Measurements from ENCODE around the gene TBC1D16. TPM values are rescaled to one million over a fixed set of nuclear protein-coding genes. Genes with fewer than 3 reads are reported as not detected.

Gene TBC1D16
- total and polyA plus RNA-seq, 2 donors (not counting 1 experiment from before 2014, with no cell fraction given), result 8.3 to 30.4 TPM

- no peak overlapping the region for H3K4me2 ChIP-seq (ENCODE audit: extremely low read depth, insufficient read depth, low read length)
- no peak overlapping the region for H3K27ac ChIP-seq (ENCODE audit: insufficient read depth, low read length)
- TF ChIP-seq EZH2 (IDR thresholded peaks at IDR 0.05; ENCODE audit: low read length, missing control alignments), result no peak
- TF ChIP-seq CTCF (conservative IDR thresholded peaks at IDR 0.05 in 1 of 2, IDR thresholded peaks at IDR 0.05 in 1 of 2; ENCODE audit: low read depth in 1 of 2, low read length in 2 of 2), result no peak
- DNase-seq (ENCODE audit: low read depth in 2 of 2), result no peak
- no peaks in the 10 kb centered on the region for H3K79me2 ChIP-seq (ENCODE audit: control insufficient read depth, insufficient read depth, low read length)
- H3K4me1 ChIP-seq (ENCODE audit: control insufficient read depth, extremely low read depth, insufficient read depth, low read length), result peaks cover 29% of the 10 kb centered on the region
- H3K4me3 ChIP-seq (replicated peaks in 1 of 4; ENCODE audit: control extremely low read depth in 1 of 4, insufficient read depth in 1 of 4, low read depth in 3 of 4, low read length in 4 of 4), result no peak overlapping the region
- no peak overlapping the region for H3K9ac ChIP-seq (ENCODE audit: insufficient read depth, low read length)
- H3K27me3 ChIP-seq (ENCODE audit: control insufficient read depth, insufficient read depth, low read length), result no peaks in the 10 kb centered on the region
- H3K36me3 ChIP-seq (ENCODE audit: control insufficient read depth, insufficient read depth, low read length), result no peaks in the 10 kb centered on the region
- no peaks in the 10 kb centered on the region for H3K9me3 ChIP-seq (ENCODE audit: control insufficient read depth, insufficient read depth, low read depth, low read length)
- H4K20me1 ChIP-seq (ENCODE audit: control insufficient read depth, extremely low read depth, insufficient read depth, low read length), result no peaks in the 10 kb centered on the region
- H2AFZ ChIP-seq (ENCODE audit: low read length), result no peak overlapping the region
Measured at GRCh38 chr17:79990051-79990592, 45.5 kb downstream of the TBC1D16 start.

GRCh38 chr17:79989106-79989835, 46.4 kb downstream of the TBC1D16 start:
- H3K4me2 ChIP-seq (ENCODE audit: extremely low read depth, insufficient read depth, low read length), result no peak overlapping the region
- H3K4me1 ChIP-seq (ENCODE audit: control insufficient read depth, extremely low read depth, insufficient read depth, low read length), result peaks cover 29% of the 10 kb centered on the region
- no peak overlapping the region for H3K27ac ChIP-seq (ENCODE audit: insufficient read depth, low read length)

More at GRCh38 chr17:79989106-79989835, 46.4 kb downstream of the TBC1D16 start:
- no peak overlapping the region for H3K9ac ChIP-seq (ENCODE audit: insufficient read depth, low read length)
- H3K36me3 ChIP-seq (ENCODE audit: control insufficient read depth, insufficient read depth, low read length), result no peaks in the 10 kb centered on the region
- H3K79me2 ChIP-seq (ENCODE audit: control insufficient read depth, insufficient read depth, low read length), result no peaks in the 10 kb centered on the region
- no peak overlapping the region for H2AFZ ChIP-seq (ENCODE audit: low read length)
- H3K4me3 ChIP-seq (replicated peaks in 1 of 4; ENCODE audit: control extremely low read depth in 1 of 4, insufficient read depth in 1 of 4, low read depth in 3 of 4, low read length in 4 of 4), result no peak overlapping the region
- DNase-seq (ENCODE audit: low read depth in 2 of 2), result no peak
- no peak for TF ChIP-seq CTCF (conservative IDR thresholded peaks at IDR 0.05 in 1 of 2, IDR thresholded peaks at IDR 0.05 in 1 of 2; ENCODE audit: low read depth in 1 of 2, low read length in 2 of 2)
- TF ChIP-seq EZH2 (IDR thresholded peaks at IDR 0.05; ENCODE audit: low read length, missing control alignments), result no peak
- H4K20me1 ChIP-seq (ENCODE audit: control insufficient read depth, extremely low read depth, insufficient read depth, low read length), result no peaks in the 10 kb centered on the region
- no peaks in the 10 kb centered on the region for H3K27me3 ChIP-seq (ENCODE audit: control insufficient read depth, insufficient read depth, low read length)
- H3K9me3 ChIP-seq (ENCODE audit: control insufficient read depth, insufficient read depth, low read depth, low read length), result no peaks in the 10 kb centered on the region
